ENCODE data around the gene FUZ.

- TF ChIP-seq, protein P1, sequence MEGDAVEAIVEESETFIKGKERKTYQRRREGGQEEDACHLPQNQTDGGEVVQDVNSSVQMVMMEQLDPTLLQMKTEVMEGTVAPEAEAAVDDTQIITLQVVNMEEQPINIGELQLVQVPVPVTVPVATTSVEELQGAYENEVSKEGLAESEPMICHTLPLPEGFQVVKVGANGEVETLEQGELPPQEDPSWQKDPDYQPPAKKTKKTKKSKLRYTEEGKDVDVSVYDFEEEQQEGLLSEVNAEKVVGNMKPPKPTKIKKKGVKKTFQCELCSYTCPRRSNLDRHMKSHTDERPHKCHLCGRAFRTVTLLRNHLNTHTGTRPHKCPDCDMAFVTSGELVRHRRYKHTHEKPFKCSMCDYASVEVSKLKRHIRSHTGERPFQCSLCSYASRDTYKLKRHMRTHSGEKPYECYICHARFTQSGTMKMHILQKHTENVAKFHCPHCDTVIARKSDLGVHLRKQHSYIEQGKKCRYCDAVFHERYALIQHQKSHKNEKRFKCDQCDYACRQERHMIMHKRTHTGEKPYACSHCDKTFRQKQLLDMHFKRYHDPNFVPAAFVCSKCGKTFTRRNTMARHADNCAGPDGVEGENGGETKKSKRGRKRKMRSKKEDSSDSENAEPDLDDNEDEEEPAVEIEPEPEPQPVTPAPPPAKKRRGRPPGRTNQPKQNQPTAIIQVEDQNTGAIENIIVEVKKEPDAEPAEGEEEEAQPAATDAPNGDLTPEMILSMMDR (IDR thresholded peaks at IDR 0.05; ENCODE audit: low read depth, low read length, missing input control): no peak
- TF ChIP-seq ZBTB33 (IDR thresholded peaks at IDR 0.05) (no peak), FOXA1 (IDR thresholded peaks at IDR 0.05) (no peak), YY1 (IDR thresholded peaks at IDR 0.05) (no peak), RAD21 (IDR thresholded peaks at IDR 0.05) (no peak), TAF1 (conservative IDR thresholded peaks at IDR 0.05) (no peak), JUND (IDR thresholded peaks at IDR 0.05) (no peak), SP1 (IDR thresholded peaks at IDR 0.05) (no peak)
- TF ChIP-seq, protein P2, sequence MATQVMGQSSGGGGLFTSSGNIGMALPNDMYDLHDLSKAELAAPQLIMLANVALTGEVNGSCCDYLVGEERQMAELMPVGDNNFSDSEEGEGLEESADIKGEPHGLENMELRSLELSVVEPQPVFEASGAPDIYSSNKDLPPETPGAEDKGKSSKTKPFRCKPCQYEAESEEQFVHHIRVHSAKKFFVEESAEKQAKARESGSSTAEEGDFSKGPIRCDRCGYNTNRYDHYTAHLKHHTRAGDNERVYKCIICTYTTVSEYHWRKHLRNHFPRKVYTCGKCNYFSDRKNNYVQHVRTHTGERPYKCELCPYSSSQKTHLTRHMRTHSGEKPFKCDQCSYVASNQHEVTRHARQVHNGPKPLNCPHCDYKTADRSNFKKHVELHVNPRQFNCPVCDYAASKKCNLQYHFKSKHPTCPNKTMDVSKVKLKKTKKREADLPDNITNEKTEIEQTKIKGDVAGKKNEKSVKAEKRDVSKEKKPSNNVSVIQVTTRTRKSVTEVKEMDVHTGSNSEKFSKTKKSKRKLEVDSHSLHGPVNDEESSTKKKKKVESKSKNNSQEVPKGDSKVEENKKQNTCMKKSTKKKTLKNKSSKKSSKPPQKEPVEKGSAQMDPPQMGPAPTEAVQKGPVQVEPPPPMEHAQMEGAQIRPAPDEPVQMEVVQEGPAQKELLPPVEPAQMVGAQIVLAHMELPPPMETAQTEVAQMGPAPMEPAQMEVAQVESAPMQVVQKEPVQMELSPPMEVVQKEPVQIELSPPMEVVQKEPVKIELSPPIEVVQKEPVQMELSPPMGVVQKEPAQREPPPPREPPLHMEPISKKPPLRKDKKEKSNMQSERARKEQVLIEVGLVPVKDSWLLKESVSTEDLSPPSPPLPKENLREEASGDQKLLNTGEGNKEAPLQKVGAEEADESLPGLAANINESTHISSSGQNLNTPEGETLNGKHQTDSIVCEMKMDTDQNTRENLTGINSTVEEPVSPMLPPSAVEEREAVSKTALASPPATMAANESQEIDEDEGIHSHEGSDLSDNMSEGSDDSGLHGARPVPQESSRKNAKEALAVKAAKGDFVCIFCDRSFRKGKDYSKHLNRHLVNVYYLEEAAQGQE (IDR thresholded peaks at IDR 0.05): no peak
Observed at GRCh38 chr19:49818649-49819370, 5.7 kb upstream of the FUZ start.

Measured in liver (tissue), 3 donors.